HepG2 (cell line): ENCODE measurements around the gene DGCR2. TPM values are rescaled to one million over a fixed set of nuclear protein-coding genes. Genes with fewer than 3 reads are reported as not detected.

Source experiments
- ATAC-seq: fragments of 200-7000 bp; cut with Tn5 transposase; 3 replicates; pipeline ENCODE4 v1.9.1; 2020; ENCODE audit warnings: mild to moderate bottlenecking, moderate library complexity
- BruUV-seq: library from RNA; stranded (reverse); fragments of 400-500 nt; replicated peaks from 2 replicates; lab custom pipeline; 2021; lab: Mats Ljungman, UMichigan
- CTCF ChIA-PET: fragments of 300-600 bp; formaldehyde crosslinking; extraction: SDS; loops from one replicate; lab custom pipeline; 2021; ENCODE audit warnings: low total read pairs, inconsistent platforms, low intra/inter-chr PET ratio; lab: Yijun Ruan, JAX
- POLR2A ChIA-PET: fragments of 350-600 bp; sonication (Branson Sonifier 250); formaldehyde crosslinking; loops from one replicate; lab custom pipeline; 2020; ENCODE audit warnings: antibody characterized with exemption, inconsistent platforms; lab: Yijun Ruan, JAX
- DNase-seq: peaks from one replicate; pipeline ENCODE4 v3.0.0-alpha.2; 2015; ENCODE audit warnings: low spot score
- FAIRE-seq: peaks from 3 replicates; lab custom pipeline; 2011; peaks lifted over from hg19 to GRCh38; lab: Jason Lieb, UNC
- H2AFZ ChIP-seq: one replicate; pipeline ENCODE4 v1.6.1; 2011; ENCODE audit warnings: low read length, inconsistent platforms
- H3K27ac ChIP-seq: fragments of 300-600 bp; 3 replicates; pipeline ENCODE4 v1.8.0; 2011; ENCODE audit warnings: mixed run types, mild to moderate bottlenecking, mixed read lengths, low read length, inconsistent platforms; ENCODE audit not compliant: insufficient read depth; ENCODE audit errors: extremely low read length
- H3K27me3 ChIP-seq, 2 experiments: fragments of 200-600 bp in 1 of 2; 2 replicates in 1 of 2; 3 replicates in 1 of 2; pipeline versions ENCODE4 v1.6.0 to v1.8.0; 2011; ENCODE audit warnings: low read length in 2 of 2, mild to moderate bottlenecking in 2 of 2, moderate library complexity in 2 of 2, inconsistent platforms in 1 of 2; ENCODE audit not compliant: insufficient read depth in 2 of 2, control insufficient read depth in 1 of 2
- H3K36me3 ChIP-seq, 2 experiments: fragments of 200-600 bp in 1 of 2; replicated peaks in 1 of 2; 2 replicates in 1 of 2; 3 replicates in 1 of 2; pipeline versions ENCODE4 v1.5.1 to v1.8.0; 2011; ENCODE audit warnings: low read length in 2 of 2, inconsistent platforms in 1 of 2; ENCODE audit not compliant: insufficient read depth in 2 of 2, control insufficient read depth in 1 of 2
- H3K4me1 ChIP-seq: 2 replicates; pipeline ENCODE4 v1.5.1; 2012; ENCODE audit warnings: low read length, inconsistent platforms; ENCODE audit not compliant: insufficient read depth
- H3K4me2 ChIP-seq: 2 replicates; pipeline ENCODE4 v1.6.0; 2011; ENCODE audit warnings: low read depth, low read length, inconsistent platforms
- H3K4me3 ChIP-seq, 3 experiments: fragments of 200-600 bp in 1 of 3; sonication (generic), shearing (Covaris generic) in 1 of 3; replicated peaks in 1 of 3; 2 replicates each; pipeline ENCODE4 v1.5.1; 2011 to 2016; ENCODE audit warnings: low read length in 3 of 3, inconsistent platforms in 2 of 3, low read depth in 2 of 3, mild to moderate bottlenecking in 2 of 3, control low read depth in 1 of 3, mixed read lengths in 1 of 3; ENCODE audit not compliant: insufficient read depth in 1 of 3
- H3K79me2 ChIP-seq: one replicate; pipeline ENCODE4 v1.6.1; 2011; ENCODE audit warnings: low read length, inconsistent platforms; ENCODE audit not compliant: insufficient read depth
- H3K9ac ChIP-seq: 2 replicates; pipeline ENCODE4 v1.6.0; 2011; ENCODE audit warnings: mild to moderate bottlenecking, low read depth, low read length, inconsistent platforms; ENCODE audit not compliant: insufficient read depth
- H3K9me3 ChIP-seq: 2 replicates; pipeline ENCODE4 v1.5.1; 2012; ENCODE audit warnings: mild to moderate bottlenecking, low read length
- H4K20me1 ChIP-seq: 2 replicates; pipeline ENCODE4 v1.6.0; 2011; ENCODE audit warnings: inconsistent platforms, mild to moderate bottlenecking, low read length, moderate library complexity; ENCODE audit not compliant: insufficient read depth
- ATAD3A ChIP-seq: sonication (generic); formaldehyde crosslinking; IDR thresholded peaks from 2 replicates; pipeline ENCODE4 v1.4.0; 2020; ENCODE audit warnings: missing genetic modification reagents
- DRAP1 ChIP-seq: IDR thresholded peaks from 2 replicates; pipeline ENCODE4 v1.6.1; 2016; ENCODE audit warnings: missing genetic modification reagents, missing compliant biosample characterization
- EP300 ChIP-seq, 3 experiments: sonication (generic) in 1 of 3; formaldehyde crosslinking in 1 of 3; IDR thresholded peaks; 2 replicates each; pipeline versions ENCODE4 v1.5.1 to v1.6.1; 2011 to 2020; ENCODE audit warnings: low read depth in 2 of 3, low read length in 2 of 3, borderline replicate concordance in 1 of 3, improper control_type of control experiment in 1 of 3, mild to moderate bottlenecking in 1 of 3, missing genetic modification reagents in 1 of 3, moderate library complexity in 1 of 3
- MTA1 ChIP-seq: sonication (generic); formaldehyde crosslinking; IDR thresholded peaks from 2 replicates; pipeline ENCODE4 v1.4.0; 2020; ENCODE audit warnings: missing genetic modification reagents, mild to moderate bottlenecking, borderline replicate concordance
- SALL2 ChIP-seq: sonication (generic); formaldehyde crosslinking; IDR thresholded peaks from 2 replicates; pipeline ENCODE4 v1.8.1; 2023; ENCODE audit warnings: mild to moderate bottlenecking, missing genetic modification reagents, inconsistent platforms
- SKI ChIP-seq: fragments of 450-650 bp; IDR thresholded peaks from one replicate; pipeline ENCODE4 v1.6.1; 2018; ENCODE audit warnings: mild to moderate bottlenecking; ENCODE audit not compliant: partially characterized antibody
- STAT5B ChIP-seq: sonication (generic); formaldehyde crosslinking; IDR thresholded peaks from 2 replicates; pipeline ENCODE4 v1.4.0; 2020; ENCODE audit warnings: missing genetic modification reagents
- ZFP36L2 ChIP-seq: sonication (generic); formaldehyde crosslinking; IDR thresholded peaks from 2 replicates; pipeline ENCODE4 v1.4.0; 2020; ENCODE audit warnings: missing genetic modification reagents
- ZFP91 ChIP-seq: sonication (generic); formaldehyde crosslinking; IDR thresholded peaks from 2 replicates; pipeline ENCODE4 v1.9.0; 2022; ENCODE audit warnings: missing genetic modification reagents, mild to moderate bottlenecking, borderline replicate concordance
- ZNF451 ChIP-seq: sonication (generic); formaldehyde crosslinking; IDR thresholded peaks from 2 replicates; pipeline ENCODE4 v1.5.0; 2020; ENCODE audit warnings: mild to moderate bottlenecking, missing genetic modification reagents
- ZNF605 ChIP-seq: sonication (generic); formaldehyde crosslinking; IDR thresholded peaks from 2 replicates; pipeline ENCODE4 v1.8.0; 2022; ENCODE audit warnings: mild to moderate bottlenecking, missing genetic modification reagents
- ZNF672 ChIP-seq: sonication (generic); formaldehyde crosslinking; IDR thresholded peaks from 2 replicates; pipeline ENCODE4 v1.8.1; 2022; ENCODE audit warnings: missing genetic modification reagents
- ZNF780A ChIP-seq: sonication (generic); formaldehyde crosslinking; IDR thresholded peaks from 2 replicates; pipeline ENCODE4 v1.8.0; 2022; ENCODE audit warnings: mild to moderate bottlenecking, missing genetic modification reagents, moderate library complexity
- ZNF83 ChIP-seq: sonication (generic); formaldehyde crosslinking; IDR thresholded peaks from 2 replicates; pipeline ENCODE4 v1.4.0; 2020; ENCODE audit warnings: missing genetic modification reagents, mild to moderate bottlenecking, borderline replicate concordance
- WGBS: methylation state at CpG from one replicate; pipeline ENCODE4 v1.1.6; 2017; ENCODE audit warnings: low lambda C conversion rate; 5-methylcytosine and 5-hydroxymethylcytosine counted together
- in situ Hi-C: cut with HindIII; loops from 2 replicates; pipeline ENCODE4 v1.10.0; 2017; ENCODE audit warnings: low pct_unique_long_range_greater_than_20kb; ENCODE audit not compliant: extremely low pct_ligation_motif_present
- intact Hi-C: fragments of 100-400 bp; cut with micrococcal nuclease; formaldehyde crosslinking; loops from one replicate; pipeline ENCODE4 v1.10.0; 2022; ENCODE audit not compliant: unreplicated experiment
- polyA plus RNA-seq, 8 experiments: library from polyadenylated mRNA; depleted of rRNA in 3 of 8; stranded (reverse) in 7 of 8; unstranded in 1 of 8; fragments of >200 nt; fragmentation: Illumina TruSeq in 4 of 8; extraction: Trizol in 4 of 8; gene quantifications; 2 replicates each; pipeline versions ENCODE4 v1.2.1 to v1.2.3, GENCODE V29; 2011 to 2016; ENCODE audit warnings: low read depth in 4 of 8, missing spikeins in 1 of 8, mixed read lengths in 1 of 8; ENCODE audit not compliant: insufficient read depth in 1 of 8
- total RNA-seq, 5 experiments: library from RNA; depleted of rRNA; stranded (reverse); fragments of >200 nt; fragmentation: Illumina TruSeq; extraction: Trizol; gene quantifications; 2 replicates each; pipeline ENCODE4 v1.2.3, GENCODE V29; 2016; ENCODE audit warnings: low read depth in 1 of 5
- TF ChIP-seq, protein P1 (sequence below): sonication (generic); formaldehyde crosslinking; IDR thresholded peaks from 2 replicates; pipeline ENCODE4 v1.4.0; 2020; ENCODE audit warnings: low read depth, mild to moderate bottlenecking, missing genetic modification reagents

Gene DGCR2
- total and polyA plus RNA-seq, 2 of the 13 experiments (the other 11 are each of a cell fraction or from before 2014, with no cell fraction given) = 23.1 to 35.3 TPM

GRCh38 chr22:19002684-19003038 lies 119.6 kb downstream of the DGCR2 start:
- 18% methylated on average over 5 of the region's 5 CpGs for WGBS
- in situ Hi-C loops (no loop called here), intact Hi-C loops (no loop called here)
- no peak overlapping the region for H2AFZ ChIP-seq
- H3K27ac ChIP-seq = no peak overlapping the region
- CTCF ChIA-PET = no interaction called here
- POLR2A ChIA-PET = no interaction called here
- no peak for DNase-seq
- TF ChIP-seq STAT5B (CRISPR knock-in tag) (no peak), ZFP36L2 (no peak), ZNF83 (CRISPR knock-in tag) (no peak), SALL2 (no peak), ZFP91 (CRISPR knock-in tag) (no peak), ZNF780A (CRISPR knock-in tag) (no peak), ZNF672 (CRISPR knock-in tag) (no peak), ZNF451 (no peak), ZNF605 (CRISPR knock-in tag) (no peak), SKI (no peak), DRAP1 (CRISPR knock-in tag) (no peak), ATAD3A (no peak), EP300 (IDR thresholded peaks at IDR 0.05; ENCODE audit: low read depth in 2 of 2, low read length in 2 of 2) (no peak), EP300 (CRISPR knock-in tag; IDR thresholded peaks at IDR 0.05; ENCODE audit: borderline replicate concordance) (no peak), MTA1 (no peak)
- TF ChIP-seq, protein P1, sequence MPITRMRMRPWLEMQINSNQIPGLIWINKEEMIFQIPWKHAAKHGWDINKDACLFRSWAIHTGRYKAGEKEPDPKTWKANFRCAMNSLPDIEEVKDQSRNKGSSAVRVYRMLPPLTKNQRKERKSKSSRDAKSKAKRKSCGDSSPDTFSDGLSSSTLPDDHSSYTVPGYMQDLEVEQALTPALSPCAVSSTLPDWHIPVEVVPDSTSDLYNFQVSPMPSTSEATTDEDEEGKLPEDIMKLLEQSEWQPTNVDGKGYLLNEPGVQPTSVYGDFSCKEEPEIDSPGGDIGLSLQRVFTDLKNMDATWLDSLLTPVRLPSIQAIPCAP (CRISPR knock-in tag) = no peak
- BruUV-seq = no TSS peak
- H3K4me2 ChIP-seq = peak overlapping the region; percentile 25; the same call in 1 of the 2 replicates
- H3K79me2 ChIP-seq = no peaks in the 10 kb centered on the region
- FAIRE-seq = no peak
- no peaks in the 10 kb centered on the region for H3K36me3 ChIP-seq
- no peaks in the 10 kb centered on the region for H3K9me3 ChIP-seq
- H3K9ac ChIP-seq = no peak overlapping the region
- no peak overlapping the region for H3K4me3 ChIP-seq
- peaks cover 11% of the 10 kb centered on the region; the same call in 1 of the 2 replicates for H3K4me1 ChIP-seq
- H4K20me1 ChIP-seq = no peaks in the 10 kb centered on the region
- no peak for ATAC-seq
- peaks cover 1 to 4% of the 10 kb centered on the region in 2 experiments; a peak in 2 of 5 replicates for H3K27me3 ChIP-seq
